Measurements from ENCODE around the gene RPL10.

Gene RPL10

DNA sequence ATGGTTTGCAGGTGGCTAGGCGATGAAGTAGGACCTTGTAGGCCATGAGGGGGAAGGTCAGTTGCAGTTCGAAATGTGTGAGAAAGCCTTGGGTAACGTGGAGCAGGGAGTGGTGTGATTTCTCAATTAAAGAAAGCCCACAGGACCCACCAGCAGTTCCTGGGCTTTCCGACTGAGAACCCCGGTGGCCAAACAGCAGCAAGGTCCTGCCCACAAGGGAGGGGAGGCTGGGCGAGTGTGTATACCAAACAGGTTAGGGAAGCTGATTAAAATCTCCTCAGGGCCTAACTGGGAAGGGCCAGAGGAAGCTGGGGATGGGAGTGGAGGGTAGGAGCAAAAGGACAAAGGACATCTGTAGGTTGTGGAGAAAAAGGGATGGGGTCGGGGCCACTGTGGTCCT lies 32.7 kb downstream of the RPL10 start:
- no peak for DNase-seq (ENCODE audit: low spot score)

DNA sequence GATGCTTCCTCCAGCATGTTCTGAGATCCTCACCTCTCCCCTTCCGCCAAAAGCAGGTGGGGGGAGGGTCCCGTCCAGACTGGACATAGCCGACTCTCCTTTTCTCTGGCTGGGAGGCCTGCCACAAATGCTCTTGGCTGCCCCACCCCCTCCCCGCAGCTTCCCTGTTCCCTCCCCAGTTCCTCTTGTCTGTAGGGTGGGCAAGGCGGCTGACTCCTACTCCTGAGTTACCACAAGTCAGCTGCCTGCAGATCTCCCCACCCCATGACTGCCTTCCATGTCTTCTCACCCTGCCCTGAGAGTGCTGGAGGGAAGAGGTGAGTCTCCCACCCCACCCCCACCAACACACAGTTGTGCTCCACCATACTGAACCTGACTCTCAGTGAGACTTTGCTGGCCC lies 33.2 kb downstream of the RPL10 start:
- DNase-seq (ENCODE audit: low spot score): no peak

DNA sequence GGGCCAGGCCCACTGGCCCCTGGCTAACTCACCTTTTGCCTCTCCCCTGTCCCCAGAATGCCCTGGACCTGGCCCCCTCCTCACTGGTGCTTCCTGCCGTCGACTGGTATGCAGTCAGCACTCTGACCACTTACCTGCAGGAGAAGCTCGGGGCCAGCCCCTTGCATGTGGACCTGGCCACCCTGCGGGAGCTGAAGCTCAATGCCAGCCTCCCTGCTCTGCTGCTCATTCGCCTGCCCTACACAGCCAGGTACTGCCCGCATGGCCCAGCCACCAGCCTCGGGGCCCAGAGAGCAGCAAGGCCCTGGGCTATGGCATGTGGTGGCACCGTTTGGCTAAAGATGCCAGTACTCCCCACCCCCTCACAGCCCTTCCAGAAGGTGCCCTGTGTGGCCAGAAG lies 34.0 kb downstream of the RPL10 start:
- DNase-seq (ENCODE audit: low spot score): no peak

DNA sequence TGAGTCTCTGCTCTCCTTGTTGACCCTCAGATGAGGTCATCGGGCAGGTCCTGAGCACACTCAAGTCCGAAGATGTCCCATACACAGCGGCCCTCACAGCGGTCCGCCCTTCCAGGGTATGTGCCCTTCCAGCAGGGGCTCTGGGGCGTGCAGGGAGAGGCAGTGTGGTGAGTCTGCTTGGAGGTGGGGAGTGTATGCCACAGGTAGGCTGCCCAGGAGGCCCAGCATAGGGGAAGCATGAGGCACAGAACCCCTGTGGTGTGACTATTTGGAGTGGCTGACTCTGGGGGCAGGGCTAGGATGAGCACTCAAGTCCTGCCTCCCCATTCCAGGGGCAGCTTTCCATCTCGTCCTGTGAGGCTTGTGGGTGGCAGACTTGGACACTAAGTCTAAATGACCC lies 35.4 kb downstream of the RPL10 start:
- no peak for DNase-seq (ENCODE audit: low spot score)

DNA sequence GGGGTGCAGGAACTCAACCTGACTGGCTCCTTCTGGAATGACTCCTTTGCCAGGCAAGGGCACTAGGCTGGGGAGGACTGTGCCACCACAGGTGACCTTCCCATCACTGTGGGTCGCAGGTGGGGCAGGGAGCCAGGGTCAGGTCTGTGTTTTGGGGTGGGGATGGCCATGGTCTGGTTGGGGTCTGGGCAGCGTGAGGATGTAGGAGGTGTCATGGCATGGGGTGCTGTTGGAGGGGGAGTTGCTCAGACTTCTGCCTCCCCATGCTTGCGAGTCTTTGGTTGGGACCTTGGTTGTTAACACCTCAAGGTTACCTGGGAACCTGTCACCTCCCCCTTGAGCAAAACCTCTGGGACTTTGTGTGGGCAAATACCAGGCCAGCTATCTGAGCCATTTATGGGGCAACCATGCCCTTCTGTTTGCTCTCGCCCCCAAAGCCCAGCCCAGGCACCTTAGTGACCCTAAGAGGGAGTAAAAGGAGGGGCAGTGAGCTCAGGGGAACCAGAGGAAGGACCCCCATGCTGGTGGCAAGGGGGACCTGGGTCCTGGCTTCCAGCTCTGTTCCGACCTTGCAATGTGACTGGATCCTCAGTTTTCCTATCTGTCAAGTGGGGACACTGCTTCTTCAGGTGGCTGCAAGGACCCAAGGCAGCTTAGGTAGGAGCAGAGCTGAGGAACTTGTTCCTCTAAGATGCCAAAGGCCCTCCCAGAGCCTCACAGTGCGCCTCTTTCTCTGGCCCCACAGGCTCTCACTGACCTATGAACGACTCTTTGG lies 36.4 kb downstream of the RPL10 start:
- DNase-seq (ENCODE audit: low spot score): no peak

DNA sequence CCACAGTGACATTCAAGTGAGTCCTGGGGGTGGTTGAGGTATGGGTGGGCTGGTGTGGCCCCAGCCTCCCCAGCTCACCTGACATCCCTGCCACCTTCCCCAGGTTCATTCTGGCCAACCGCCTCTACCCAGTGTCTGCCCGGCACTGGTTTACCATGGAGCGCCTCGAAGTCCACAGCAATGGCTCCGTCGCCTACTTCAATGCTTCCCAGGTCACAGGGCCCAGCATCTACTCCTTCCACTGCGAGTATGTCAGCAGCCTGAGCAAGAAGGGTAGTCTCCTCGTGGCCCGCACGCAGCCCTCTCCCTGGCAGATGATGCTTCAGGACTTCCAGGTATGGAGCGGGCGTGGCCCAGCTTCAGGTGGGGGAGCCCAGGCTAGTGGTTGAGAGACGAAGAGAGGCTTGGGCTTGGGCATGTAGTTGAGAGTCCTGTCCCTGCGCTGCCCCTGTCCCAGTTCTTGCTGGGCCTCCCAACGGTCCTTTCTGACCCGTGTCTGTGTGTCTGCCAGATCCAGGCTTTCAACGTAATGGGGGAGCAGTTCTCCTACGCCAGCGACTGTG lies 37.1 kb downstream of the RPL10 start:
- DNase-seq (ENCODE audit: low spot score): no peak

DNA sequence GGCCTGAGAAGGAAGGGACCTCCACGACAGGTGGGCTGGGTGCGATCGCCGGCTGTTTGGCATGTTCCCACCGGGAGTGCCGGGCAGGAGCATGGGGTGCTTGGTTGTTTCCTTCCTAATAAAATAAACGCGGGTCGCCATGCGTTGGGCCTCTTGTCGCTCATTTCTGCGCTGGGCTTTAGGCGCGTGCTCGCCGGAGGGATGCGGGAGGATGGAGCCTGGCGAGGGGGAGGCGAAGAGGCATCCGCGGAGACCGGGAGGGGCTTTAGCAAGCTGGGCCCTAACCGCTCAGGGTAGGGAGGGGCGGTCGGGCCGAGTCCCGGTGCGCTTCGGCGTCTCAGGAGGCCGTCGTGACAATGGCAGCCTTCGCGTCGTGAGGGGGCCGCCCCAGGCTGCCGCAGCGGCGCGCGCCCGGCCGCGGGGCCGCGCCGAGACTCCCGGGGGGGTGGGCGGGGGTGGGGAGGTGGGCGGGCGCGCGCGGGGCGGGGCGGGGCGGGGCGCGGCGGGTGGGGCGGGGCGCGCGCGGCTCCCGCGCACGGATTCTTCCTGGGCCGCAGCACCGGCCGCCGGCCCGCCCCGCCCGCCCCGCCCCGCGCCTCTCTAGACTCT lies 38.3 kb downstream of the RPL10 start:
- DNase-seq (ENCODE audit: low spot score): no peak

DNA sequence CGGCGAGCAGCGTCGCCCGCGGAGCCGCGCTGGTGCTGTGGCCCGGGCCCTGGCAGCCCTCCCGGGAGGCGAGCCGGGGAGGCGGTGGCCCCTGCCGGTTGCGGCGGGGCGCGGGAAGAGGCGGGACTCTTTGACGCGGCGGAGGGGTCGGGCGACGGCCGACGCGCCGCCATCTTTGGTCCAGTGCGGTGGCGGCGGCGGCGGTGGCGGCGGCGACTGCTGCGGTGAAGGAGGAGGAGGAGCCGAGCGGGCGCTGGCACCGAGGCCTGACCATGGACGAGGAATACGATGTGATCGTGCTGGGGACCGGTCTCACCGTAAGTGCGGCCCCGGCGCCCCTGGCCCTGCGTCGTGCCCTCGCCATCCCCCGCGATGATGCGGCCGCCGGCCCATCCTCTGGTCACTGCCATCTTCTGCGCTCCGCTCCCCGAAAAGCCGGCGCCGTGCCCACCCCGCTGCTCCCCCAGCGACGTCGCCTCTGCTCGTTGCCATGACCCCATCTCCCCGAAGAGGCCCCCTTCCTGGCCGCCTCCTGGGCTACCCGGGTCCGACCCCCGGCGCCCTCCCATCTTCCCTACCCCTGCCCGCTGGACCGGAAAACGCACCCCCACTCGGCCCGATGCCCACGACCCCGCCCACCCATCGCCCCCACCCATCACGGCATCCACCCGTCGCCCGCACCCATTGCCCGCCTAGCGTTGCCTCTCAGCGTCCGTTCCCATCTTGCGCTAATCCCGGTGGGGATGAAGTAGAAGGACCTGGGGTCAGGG lies 39.0 kb downstream of the RPL10 start, which contains the start of gene GDI1:
Gene GDI1 (plus strand): TSS at position 172 of the 770 bp plus-strand sequence. CDS start 101 bp downstream, at position 273.
- no peak for DNase-seq (ENCODE audit: low spot score)

DNA sequence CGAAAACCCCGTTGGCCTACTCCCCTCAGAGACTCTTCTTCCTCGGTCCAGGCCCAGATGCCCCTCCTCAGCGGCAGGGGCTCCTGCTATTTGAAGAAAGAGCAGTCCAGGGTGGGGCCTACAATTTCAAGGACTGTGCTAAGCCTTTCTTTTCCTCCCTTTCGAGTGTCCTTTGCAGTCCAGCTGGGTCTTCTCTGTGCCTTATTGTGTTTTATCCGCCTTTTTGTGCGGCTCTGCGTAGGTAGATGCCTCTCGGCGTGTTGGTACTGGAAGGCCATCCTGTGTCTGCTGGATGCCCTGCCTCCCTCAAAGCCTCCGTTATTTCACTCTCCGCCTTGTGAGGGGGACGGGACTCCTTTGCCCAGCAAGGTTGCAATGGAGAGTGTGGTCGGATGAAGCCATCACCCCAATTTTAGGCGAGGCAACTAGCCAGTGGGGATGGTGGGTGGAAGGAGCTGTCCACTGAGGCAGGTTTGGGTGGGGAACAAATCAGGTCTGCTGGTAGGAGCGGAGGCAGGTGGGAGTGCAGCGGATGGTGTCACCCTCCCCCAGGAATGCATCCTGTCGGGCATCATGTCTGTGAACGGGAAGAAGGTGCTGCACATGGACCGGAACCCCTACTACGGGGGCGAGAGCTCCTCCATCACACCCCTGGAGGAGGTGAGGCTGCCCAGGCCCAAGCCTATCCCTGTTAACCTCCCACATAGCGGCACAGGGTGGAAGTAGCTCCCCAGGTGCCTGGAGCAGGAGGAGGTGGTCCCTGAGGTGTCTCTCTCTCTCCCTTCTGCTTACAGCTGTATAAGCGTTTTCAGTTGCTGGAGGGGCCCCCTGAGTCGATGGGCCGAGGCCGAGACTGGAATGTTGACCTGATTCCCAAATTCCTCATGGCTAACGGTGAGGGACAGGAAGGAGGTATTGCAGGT lies 40.1 kb downstream of the RPL10 start:
- no peak for DNase-seq (ENCODE audit: low spot score)

DNA sequence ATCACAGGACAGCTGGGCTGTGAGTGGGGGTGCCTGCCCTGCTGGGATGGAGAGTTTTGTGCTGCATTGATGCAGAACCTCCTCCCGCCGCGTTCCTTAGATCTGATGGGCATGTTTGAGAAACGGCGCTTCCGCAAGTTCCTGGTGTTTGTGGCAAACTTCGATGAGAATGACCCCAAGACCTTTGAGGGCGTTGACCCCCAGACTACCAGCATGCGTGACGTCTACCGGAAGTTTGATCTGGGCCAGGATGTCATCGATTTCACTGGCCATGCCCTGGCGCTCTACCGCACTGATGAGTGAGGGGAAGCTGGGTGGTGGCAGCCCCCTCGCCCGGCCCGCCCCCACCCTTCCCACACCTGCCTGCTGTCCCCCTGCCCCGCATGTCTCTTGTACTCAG lies 41.7 kb downstream of the RPL10 start:
- no peak for DNase-seq (ENCODE audit: low spot score)

DNA sequence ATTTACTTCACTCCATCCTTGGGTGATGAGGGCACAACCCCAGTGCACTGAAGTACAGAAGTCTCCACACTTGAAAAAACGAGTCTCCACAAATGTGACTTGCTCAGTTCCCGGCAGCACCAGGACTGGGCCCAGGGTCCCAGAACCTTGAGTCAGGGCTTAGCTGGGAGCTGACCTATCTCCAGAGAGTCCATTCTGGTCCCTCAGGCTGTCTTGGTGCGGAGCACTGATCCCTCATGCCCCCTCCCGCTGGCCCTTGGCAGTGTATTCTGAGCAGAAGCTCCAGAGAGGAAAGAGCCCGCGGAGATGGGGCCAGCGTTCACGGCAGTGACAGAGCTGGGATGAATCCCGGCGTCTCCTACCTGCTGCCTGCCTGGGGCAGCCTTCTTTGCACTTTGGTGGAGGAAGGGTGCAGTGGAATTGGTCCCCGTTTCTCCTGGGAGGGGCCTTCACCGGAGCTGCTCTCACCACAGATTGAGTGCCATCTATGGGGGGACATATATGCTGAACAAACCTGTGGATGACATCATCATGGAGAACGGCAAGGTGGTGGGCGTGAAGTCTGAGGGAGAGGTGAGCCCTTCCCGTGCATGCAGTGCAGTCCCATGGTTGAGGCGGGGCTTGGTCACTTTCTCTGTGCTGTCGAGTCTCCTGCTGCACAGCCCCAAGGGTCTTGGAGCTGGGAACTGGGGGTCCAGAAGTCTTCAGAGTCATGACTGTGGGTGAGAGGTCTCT lies 42.6 kb downstream of the RPL10 start:
- no peak for DNase-seq (ENCODE audit: low spot score)

DNA sequence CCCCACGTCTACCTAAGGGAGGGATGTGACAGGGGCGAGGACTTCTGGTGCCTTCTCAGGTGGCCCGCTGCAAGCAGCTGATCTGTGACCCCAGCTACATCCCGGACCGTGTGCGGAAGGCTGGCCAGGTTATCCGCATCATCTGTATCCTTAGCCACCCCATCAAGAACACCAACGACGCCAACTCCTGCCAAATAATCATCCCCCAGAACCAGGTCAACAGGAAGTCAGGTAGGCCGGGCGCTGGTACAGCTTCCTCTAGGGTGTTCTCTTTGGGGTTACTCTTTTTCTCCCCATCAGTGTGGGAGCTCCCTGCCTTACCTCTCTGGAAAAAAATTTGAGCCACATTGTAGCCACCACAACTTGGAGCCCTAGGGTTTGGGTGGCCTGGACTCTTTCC lies 43.4 kb downstream of the RPL10 start:
- no peak for DNase-seq (ENCODE audit: low spot score)

DNA sequence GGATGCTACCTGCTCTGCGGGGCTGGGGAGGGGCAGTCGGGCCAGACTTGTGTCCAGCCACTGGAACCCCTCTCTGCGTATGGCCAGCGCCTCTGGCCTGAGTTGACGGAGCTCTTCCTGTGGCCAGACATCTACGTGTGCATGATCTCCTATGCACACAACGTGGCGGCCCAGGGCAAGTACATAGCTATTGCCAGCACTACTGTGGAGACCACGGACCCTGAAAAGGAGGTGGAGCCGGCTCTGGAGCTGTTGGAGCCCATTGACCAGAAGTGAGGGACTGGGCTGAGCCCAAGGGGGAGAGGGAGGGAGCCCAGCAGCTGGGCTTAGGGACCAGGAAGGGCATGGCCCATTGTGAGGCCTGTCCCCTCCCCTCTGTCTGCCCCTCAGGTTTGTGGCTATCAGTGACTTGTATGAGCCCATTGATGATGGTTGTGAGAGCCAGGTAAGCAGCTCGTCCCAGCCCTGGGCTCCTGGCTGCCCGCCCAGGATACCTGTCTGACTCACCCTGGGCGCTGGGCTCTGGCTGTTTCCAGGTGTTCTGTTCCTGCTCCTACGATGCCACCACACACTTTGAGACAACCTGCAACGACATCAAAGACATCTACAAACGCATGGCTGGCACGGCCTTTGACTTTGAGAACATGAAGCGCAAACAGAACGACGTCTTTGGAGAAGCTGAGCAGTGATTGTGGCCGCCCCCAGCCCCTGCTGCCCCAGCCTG lies 44.0 kb downstream of the RPL10 start:
- no peak for DNase-seq (ENCODE audit: low spot score)

DNA sequence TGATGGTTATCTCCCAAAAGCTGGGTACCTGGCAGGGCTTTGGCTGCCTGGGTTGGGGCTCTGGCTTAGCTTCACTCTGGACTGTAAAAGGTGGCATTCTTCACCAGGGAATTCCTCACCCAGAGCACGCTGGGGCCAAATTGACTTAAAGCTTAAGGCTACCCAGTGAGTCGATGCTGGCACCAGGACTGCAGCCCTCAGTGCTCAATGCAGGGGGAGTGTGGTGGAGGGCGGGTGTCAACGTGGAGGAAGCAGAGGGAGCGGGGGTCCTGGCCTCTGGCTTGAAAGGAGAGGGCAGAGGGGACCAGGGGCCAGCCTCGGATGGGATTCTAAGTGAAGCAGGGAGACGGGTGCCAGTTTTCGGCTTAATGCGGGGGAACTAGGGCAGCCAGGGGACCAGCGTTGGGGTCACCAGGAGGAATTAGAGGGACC lies 45.3 kb downstream of the RPL10 start:
- DNase-seq (ENCODE audit: low spot score): no peak

DNA sequence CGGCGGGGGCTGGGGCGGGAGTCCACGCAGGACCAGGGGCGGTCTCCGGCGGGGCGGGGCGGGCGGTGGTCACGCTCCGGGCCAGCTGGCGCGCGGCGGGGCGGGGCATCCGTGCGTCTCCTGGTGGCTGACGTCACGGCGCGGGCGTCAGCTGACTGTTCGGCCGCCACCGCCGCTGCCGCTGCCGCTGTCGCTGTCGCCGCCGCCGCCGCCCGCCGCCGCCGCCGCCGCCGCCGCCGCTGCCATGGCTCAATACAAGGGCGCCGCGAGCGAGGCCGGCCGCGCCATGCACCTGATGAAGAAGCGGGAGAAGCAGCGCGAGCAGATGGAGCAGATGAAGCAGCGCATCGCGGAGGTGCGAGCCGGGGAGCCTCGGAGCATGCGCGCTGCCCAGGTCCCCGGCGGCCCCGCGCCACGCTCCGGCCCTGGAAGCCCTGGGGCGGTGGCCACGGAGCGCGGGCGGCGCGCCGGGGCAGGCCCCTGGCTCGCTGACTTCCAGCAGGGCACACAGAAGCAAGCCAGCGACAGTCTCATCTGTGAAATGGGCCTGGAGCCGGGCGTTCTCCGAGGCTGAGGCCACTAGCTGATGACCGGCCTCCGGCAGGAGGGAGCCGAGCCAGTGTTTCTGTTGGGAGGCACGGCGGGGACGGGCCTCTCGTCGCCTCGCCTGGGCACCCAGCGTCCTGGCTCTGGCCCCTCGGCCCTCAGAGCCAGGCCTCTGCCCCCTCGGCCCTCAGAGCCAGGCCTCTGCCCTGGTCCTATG lies 46.0 kb downstream of the RPL10 start, which contains the start of gene FAM50A:
Gene FAM50A (plus strand): TSS at position 150 of the 763 bp plus-strand sequence. CDS start 95 bp downstream, at position 245.
- no peak for DNase-seq (ENCODE audit: low spot score)

DNA sequence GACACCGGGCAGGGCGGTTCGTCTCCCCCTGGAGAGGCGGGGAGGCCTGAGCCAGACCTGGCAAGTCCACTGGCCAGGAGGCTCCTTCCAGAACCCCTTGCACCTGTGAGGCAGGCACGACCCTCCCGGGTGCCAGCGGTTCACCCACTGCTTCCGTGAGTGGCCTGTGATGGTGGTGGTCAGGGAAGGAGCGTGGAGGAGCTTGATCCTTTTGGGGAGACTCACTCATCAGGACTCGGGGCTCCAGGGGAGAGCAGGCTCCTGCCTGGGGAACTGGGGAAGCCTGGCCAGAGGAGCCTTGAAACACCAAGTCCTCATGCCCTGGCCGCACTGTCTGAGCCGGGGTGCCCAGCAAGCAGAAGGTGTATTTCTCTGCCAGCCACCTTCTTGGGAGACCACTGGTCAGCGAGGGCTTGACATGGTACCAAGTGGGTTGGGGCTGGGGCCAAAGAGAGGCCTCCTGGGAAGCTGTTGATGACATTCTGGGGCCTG lies 46.6 kb downstream of the RPL10 start:
- no peak for DNase-seq (ENCODE audit: low spot score)

DNA sequence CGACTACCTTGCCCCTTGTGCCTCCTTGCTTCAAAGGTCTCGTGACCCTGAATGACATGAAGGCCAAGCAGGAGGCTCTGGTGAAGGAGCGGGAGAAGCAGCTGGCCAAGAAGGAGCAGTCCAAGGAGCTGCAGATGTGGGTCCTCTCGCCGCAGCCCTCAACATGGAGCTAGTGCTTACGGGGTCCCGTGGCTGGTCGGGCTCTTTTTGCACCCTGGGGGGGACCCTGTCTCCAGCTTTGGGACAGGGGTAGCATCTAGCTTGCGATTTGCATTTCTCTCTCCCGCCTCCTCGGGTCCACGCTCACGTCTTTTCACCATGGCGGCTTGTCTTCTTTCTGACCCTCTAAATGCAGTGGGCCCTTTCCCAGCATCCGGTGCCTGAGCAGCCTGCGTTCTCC lies 47.6 kb downstream of the RPL10 start:
- no peak for DNase-seq (ENCODE audit: low spot score)

DNA sequence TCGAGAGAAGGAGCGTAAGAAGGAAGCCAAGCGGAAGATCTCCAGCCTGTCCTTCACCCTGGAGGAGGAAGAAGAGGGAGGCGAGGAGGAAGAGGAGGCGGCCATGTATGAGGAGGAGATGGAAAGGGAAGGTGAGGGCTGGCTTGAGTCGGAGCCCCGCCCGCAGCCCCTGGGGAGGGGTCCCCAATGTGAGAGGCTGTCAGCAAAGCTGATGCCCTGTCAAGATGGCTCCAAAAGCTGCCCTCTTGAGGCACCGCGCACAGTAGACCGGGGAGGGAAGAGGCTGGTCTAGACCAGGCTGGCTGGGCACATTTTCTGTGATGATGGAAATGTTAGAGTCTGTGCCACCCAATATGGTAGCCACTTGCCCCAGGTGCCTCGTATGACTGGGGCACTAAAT lies 48.3 kb downstream of the RPL10 start:
- DNase-seq (ENCODE audit: low spot score): no peak

DNA sequence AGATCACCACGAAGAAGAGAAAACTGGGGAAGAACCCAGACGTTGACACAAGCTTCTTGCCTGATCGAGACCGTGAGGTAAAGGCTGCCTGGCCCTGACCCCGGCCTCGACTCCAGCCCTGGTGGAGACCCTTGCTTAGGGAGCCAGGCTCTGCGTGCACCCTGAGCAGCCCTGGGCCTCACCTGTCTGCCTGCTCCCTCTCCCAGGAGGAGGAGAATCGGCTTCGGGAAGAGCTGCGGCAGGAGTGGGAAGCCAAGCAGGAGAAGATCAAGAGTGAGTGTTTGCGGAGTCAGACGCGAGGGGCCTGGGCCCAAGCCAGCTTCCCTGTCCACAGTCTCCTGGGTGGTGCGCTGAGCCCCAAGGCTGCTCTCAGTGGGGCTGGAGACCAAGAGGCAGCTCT lies 50.3 kb downstream of the RPL10 start:
- no peak for DNase-seq (ENCODE audit: low spot score)
